K562 (cell line): Measurements from ENCODE around the gene NFIC. TPM values are rescaled to one million over a fixed set of nuclear protein-coding genes. Genes with fewer than 3 reads are reported as not detected.
A peak's percentile ranks its signal among the peaks of the same experiment; 100 is the strongest.

ENCODE experiments used
- ARID1B ChIP-seq: fragments of 450-650 bp; IDR thresholded peaks from 2 replicates; pipeline ENCODE4 v1.6.1; 2016; ENCODE audit warnings: antibody characterized with exemption, mild to moderate bottlenecking, inconsistent platforms
- FOXA1 ChIP-seq: fragments of 450-650 bp; IDR thresholded peaks from 2 replicates; pipeline ENCODE4 v1.6.1; 2016; ENCODE audit warnings: mild to moderate bottlenecking, borderline replicate concordance
- FOXJ3 ChIP-seq: sonication (generic); formaldehyde crosslinking; IDR thresholded peaks from 2 replicates; pipeline ENCODE4 v1.4.0; 2020; ENCODE audit warnings: mild to moderate bottlenecking, missing genetic modification reagents
- LEF1 ChIP-seq: fragments of 450-650 bp; IDR thresholded peaks from 2 replicates; pipeline ENCODE4 v1.6.1; 2016; ENCODE audit warnings: mild to moderate bottlenecking
- POLR2B ChIP-seq: fragments of 450-650 bp; IDR thresholded peaks from 2 replicates; pipeline ENCODE4 v1.6.1; 2018; ENCODE audit warnings: low read depth; ENCODE audit not compliant: partially characterized antibody
- POLR2G ChIP-seq: fragments of 200-400 bp; formaldehyde crosslinking; IDR thresholded peaks from 2 replicates; pipeline ENCODE4 v1.6.1; 2017; ENCODE audit warnings: low read depth, mild to moderate bottlenecking, antibody characterized with exemption, low read length, moderate library complexity
- SAP30 ChIP-seq: fragments of 200-600 bp; sonication (generic); IDR thresholded peaks from 2 replicates; pipeline ENCODE4 v1.6.1; 2012; ENCODE audit warnings: borderline replicate concordance, low read depth, mild to moderate bottlenecking, moderate library complexity, low read length, control low read depth, inconsistent platforms; ENCODE audit not compliant: insufficient read depth, poor library complexity, severe bottlenecking
- TAF7 ChIP-seq: fragments of 450-650 bp; IDR thresholded peaks from 2 replicates; pipeline ENCODE4 v1.6.1; 2016; ENCODE audit warnings: missing genetic modification characterization, missing compliant biosample characterization
- U2AF1 ChIP-seq: fragments of 200-400 bp; formaldehyde crosslinking; optimal IDR thresholded peaks from 2 replicates; pipeline ENCODE3; 2017; ENCODE audit warnings: mild to moderate bottlenecking, low read depth, low read length, moderate library complexity
- ZNF124 ChIP-seq: sonication (generic); formaldehyde crosslinking; IDR thresholded peaks from 2 replicates; pipeline ENCODE4 v1.8.1; 2022; ENCODE audit warnings: missing genetic modification reagents
- ZNF57 ChIP-seq: fragments of 450-650 bp; formaldehyde crosslinking; IDR thresholded peaks from 2 replicates; pipeline ENCODE4 v1.4.0; 2020; ENCODE audit warnings: mild to moderate bottlenecking, moderate library complexity
- polyA plus RNA-seq, 8 experiments: library from polyadenylated mRNA; depleted of rRNA in 4 of 8; stranded (reverse) in 5 of 8; unstranded in 3 of 8; fragments of >200 nt; fragmentation: Nextera tagmentation in 2 of 8; fragmentation: Illumina TruSeq in 1 of 8; extraction: Ambion mirVana in 2 of 8; extraction: Trizol in 1 of 8; gene quantifications; 2 replicates each; pipeline versions ENCODE4 v1.2.1 to v1.2.3, GENCODE V29; 2011 to 2014; ENCODE audit warnings: inconsistent platforms in 1 of 8, missing spikeins in 1 of 8
- total RNA-seq, 7 experiments: library from RNA; depleted of rRNA in 6 of 7; stranded (reverse); fragments of >200 nt in 6 of 7; fragmentation: Illumina TruSeq in 2 of 7; extraction: Trizol in 2 of 7; gene quantifications; 2 replicates each; pipeline versions ENCODE4 v1.2.1 to v1.2.3, GENCODE V29; 2011 to 2021; ENCODE audit warnings: low replicate concordance in 1 of 7
- TF ChIP-seq, protein P1 (sequence below): fragments of 450-650 bp; IDR thresholded peaks from 2 replicates; pipeline ENCODE4 v1.6.1; 2014; ENCODE audit warnings: low read depth, mild to moderate bottlenecking, moderate library complexity, borderline replicate concordance

NFIC gene
- total and polyA plus RNA-seq, 9 of the 15 experiments (the other 6 are each of a cell fraction or from before 2014, with no cell fraction given), result 0.71 to 62.1 (median 6.9) TPM

DNA sequence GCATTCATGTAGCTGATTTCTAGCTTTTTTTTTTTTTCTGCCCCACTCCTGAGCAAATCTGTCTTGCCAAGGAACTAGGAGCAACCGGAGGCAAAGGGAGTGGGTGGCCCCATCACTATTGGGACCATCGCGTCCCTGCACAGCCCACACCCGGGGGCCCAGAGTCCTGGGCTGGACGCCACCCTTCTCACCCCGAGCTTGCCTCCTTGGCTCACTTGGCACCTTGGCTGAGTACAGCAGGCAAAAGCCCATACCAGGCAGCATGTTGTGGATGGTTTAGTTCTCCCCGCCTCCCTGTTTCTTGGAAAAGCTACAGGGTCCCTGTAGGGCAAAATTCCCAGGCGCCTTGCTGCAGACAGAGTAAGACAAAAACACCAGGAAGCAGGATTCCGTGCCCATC lies 100.3 kb downstream of the NFIC start (continued):
- TF ChIP-seq ARID1B (no peak), ZNF124 (CRISPR knock-in tag) (no peak), LEF1 (no peak), TAF7 (tag) (no peak), U2AF1 (no peak), FOXA1 (no peak), SAP30 (no peak), FOXJ3 (CRISPR knock-in tag) (no peak), POLR2B (no peak), POLR2G (0 out of 2 replicates have a peak, but pooled peaks have one; percentile 37), ZNF57 (CRISPR knock-in tag) (no peak)
- TF ChIP-seq, protein P1, sequence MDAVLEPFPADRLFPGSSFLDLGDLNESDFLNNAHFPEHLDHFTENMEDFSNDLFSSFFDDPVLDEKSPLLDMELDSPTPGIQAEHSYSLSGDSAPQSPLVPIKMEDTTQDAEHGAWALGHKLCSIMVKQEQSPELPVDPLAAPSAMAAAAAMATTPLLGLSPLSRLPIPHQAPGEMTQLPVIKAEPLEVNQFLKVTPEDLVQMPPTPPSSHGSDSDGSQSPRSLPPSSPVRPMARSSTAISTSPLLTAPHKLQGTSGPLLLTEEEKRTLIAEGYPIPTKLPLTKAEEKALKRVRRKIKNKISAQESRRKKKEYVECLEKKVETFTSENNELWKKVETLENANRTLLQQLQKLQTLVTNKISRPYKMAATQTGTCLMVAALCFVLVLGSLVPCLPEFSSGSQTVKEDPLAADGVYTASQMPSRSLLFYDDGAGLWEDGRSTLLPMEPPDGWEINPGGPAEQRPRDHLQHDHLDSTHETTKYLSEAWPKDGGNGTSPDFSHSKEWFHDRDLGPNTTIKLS, result no peak
